NCI-H748 (cell line): ENCODE data around the gene GPR151.

ENCODE experiments used
- DNase-seq: peaks from one replicate; lab custom pipeline; 2025; ENCODE audit not compliant: unreplicated experiment; lab: John Stamatoyannopoulos, UW

GPR151 gene

DNA sequence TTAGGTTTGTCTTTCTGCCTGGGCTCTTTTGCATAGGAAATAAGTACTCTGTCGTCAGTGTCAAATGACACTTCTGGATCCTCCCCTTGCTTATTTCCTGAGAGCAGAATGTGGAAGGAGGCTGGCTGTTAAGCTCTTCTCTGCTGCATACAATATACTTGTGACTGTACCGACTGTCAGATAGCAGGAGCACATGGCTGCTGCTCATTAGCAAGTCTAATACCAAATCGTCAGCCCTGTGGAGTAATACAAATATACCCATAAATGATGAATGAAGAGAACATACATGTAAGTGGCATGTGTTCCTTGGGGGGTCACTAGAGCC, at the start of gene GPR151:
Gene GPR151 (minus strand): TSS at position 40 of the 325 bp plus-strand sequence. CDS start 77 bp downstream, outside the sequence.
- no peak for DNase-seq

DNA sequence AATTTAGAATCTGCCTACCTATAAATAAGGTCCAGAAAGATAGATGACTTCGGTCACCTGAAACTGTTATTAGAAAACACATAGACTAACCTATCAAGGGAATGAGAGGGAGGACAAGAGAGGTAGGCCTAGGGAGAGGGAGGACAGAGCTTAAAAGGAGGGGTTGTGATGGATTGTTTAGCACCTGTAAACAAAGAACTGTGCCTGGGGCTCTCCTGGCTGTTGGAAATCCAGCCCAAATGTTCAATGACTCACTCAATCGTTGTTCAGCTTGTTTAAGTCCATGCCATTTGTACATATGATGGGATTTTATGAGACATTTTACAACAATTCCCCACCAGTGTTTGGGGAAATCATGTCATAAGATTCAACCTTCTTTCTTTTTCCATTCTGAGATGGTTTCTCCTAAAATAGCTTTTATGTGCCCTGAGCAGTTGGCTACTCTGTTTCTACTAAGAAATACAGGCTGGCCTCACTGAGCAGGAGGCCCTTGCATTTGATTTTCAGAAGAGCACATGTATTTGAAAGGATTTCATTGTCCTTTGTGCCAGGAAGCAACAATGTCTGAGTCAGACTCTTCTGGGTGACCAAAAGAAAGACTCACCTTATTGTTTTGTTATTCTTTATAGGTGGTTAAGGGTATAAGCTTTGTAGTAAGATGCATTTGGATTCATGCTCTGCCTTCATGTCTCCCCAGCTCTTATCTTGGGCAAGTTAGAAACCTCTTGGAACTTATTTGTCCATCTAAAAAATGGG, 48.2 kb upstream of the GPR151 start:
- DNase-seq, result no peak

DNA sequence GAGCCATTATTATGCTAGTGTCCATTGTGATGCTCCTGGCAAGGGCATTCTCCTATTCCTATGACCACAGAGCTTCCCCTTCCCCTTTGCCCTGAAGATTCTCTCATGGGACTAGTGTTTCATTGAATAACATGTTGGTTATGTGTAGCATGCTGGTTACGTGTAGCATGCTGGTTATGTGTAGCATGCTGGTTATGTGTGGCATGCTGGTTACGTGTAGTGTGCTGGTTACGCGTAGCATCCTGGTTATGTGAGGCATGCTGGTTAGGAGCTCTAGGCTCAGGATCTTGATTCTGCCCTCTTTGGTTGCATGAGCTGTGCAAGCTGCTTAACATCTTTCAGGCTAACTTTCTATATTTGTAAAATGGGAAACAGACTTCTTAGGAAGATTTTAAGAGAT, 46.5 kb upstream of the GPR151 start:
- no peak for DNase-seq

DNA sequence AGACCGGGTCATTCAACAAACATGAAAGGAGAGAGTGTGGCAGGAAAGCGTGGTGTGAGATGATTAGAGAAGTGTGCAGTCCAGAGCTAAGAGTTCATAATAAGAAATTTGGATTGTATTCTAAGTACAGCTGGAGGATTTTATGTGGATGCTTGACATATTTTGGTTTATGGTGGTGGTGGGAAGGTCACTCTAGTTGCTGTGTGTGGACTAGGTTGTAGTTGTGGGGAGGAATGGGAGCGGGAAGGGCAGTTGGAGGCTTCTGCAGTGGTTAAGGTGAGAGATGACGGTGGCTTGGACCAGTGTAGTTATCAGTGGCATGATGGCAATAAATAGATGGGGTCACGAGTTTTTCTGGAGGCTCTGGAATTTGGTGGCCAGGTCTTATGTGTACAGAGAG, 45.7 kb upstream of the GPR151 start:
- DNase-seq, result no peak

DNA sequence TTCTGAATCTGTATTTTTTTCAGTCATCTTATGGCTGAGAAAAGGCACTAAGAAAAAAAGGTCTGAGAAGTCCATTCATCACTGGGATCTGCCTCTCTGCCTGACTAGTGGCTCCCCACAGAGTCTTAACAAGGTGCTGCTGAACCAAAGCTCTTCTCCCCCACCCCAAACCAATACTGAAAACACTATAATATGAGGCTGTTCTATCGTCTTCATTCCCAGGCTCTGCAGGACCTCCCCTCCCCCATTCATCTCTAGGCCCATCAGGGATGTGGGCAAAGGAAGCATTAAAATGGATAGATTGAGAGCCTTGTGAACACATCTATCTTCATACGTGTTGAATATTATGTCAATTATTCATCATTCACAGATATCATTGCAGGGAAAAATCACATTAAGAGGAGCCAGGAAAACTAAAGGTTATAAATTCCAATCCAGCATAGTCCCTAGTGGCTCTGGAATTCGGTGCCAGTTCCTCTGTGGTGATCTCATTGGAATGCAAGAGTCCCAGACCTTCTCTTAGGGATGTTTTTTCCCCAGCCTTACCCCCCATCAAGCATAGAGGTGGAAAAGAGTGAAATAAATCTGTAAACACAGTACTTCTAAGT, 44.3 kb upstream of the GPR151 start:
- DNase-seq, result no peak

DNA sequence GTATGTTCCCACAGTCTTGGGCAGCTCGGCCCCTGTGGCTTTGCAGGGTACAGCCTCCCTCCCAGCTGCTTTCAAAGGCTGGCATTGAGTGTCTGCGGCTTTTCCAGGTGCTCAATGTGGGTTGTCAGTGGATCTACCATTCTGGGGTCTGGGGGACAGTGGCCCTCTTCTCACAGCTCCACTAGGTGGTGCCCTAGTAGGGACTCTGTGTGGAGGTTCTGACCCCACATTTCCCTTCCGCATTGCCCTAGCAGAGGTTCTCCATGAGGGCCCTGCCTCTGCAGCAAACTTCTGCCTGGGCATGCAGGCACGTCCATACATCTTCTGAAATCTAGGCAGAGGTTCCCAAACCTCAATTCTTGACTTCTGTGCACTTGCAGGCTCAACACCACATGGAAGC, 40.9 kb upstream of the GPR151 start:
- peak; percentile 11 for DNase-seq

DNA sequence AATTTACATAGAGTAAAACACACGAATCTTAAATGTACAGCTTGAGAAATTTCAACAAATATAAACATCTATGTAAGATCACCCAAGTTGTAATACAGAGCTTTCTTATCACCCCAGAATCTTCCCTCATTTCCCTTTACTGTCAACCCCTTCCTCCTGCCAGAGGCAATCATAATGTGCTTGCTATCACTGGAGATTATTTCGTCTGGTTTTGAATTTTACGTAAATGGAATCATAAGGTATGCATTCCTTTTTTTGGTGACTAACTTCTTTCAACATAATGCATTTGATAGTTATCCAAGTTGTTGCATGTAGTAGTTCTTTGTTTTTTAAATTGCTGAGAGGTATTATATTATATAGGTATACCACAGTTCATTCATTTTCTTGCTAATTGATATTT, 37.5 kb upstream of the GPR151 start:
- DNase-seq, result no peak

DNA sequence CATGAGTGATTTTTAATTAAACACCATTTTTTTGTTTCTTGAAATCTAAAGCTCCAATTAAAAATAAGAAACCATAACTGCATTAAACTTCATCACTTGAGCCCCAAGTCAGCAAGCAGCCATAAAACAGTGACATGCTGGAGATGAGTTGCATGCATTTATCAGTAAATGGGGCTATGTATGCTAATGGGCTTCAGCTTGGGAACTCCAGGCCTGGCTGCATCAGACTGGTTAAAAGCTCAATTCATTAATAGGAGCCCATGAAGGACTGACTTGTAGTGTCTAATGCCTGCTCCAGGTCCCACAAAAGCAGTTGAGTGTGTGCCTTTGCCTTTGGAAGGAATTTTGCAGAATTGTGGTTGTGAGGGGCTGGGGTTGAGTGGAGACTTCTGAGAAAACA, 33.6 kb upstream of the GPR151 start:
- DNase-seq, result no peak

DNA sequence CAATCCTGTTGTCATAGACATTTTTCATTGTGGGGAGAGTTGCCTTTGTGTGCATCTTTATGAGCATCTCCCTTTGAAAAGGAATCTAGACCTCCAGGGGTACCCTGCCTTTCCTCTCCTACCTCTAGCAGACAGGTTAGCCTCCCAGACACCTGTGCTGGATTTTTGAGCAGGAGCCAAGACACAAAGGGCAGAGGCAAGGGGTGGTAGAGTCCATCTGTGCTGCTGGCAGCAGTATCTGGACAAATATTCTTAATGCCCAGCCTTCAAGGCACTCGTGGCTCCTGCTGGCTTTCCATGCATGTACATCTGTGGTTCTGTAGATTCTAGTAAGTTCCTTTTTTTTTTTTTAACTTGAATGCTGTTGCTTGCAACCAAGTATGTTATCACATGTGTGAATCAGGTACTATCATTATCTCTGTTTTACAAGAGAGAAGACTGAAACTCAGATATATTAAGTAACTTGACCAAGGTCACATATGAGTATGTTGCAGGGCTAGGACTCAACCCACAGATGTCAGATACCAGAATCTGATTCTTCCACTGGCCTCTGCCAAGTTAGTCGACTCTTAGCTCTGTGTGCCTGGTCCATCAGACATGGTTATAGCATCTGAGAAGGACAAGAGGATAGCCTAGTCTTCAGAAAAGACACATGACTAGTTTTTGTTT, 32.9 kb upstream of the GPR151 start:
- no peak for DNase-seq

DNA sequence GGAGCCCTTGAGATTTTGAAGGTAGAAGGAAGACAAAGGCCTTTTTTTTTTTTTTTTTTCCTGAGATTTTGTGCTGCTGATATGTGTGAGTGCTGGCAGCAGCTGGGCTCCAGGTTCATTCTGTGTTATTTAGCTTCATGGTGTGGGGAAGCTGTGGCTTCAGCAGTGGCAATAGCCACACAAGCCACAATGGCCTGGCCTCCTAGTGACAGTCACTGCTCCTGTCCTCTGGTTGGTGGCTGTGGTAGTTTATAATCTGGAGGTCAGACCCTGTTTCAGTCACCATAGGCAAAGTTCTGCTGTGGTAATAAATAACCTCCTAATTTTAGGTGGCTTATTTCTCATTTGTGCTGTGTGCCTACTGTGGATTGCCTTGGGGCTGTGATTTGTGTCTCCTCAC, 28.2 kb upstream of the GPR151 start:
- no peak for DNase-seq

DNA sequence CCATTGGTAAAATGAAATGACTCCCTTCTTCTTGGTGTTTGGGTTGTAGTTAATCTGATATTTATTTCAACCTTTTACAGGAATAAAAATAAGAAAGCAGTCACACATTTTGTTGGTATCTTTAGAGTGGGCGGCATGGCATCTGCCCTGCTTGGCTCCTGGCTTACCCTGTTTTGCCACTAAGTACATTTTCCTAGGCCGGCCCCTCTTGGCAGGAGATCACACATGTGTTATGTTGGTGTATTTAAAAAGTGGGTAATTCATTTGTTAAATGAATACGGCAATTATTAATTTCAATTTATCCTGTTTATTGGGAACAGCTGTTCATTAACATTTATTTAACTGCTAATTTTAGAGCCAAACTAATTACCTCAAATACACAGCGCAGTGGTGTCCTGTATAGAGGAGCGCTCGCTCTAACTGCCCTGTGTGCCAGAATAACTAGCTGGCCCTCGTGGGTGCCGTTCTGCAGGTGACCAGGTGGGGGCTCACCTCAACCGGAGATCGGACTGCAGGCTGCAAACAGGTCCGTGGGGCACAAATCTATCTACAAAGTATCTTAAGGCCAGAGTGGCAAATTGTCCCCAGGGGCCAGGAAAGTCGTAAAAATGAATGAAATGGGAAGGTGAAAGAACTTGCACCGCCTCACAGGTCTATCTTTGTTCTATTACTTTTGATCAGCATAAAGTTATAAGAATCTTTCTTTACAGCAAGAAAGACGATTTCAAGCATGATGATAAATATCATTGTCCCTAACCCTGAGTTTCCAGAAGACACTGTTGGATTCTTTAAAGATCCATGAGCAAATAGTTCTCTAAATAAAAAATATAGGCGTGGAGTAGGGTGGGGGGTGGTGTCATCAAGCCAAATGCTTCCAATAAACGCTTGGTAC, 26.2 kb upstream of the GPR151 start:
- DNase-seq, result peak; percentile 80

DNA sequence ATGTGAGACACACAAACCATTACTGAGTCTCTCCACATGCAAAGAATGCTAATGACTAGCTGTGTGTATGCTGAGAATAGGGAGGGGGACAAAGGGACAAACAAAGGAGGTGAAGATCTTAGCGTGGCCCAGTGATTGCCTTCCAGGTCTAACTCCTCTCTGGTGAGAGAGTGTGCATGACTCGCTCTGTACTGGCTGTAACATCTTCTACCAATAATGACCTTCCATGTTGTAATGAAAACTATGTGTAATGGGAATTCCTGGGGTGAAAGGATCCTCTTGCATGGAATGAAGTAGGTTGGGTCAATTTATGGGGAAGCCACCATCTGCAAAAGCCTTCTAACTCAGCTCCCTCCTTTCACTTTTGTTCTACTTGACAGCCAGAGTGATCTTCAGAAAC, 24.4 kb upstream of the GPR151 start:
- no peak for DNase-seq

DNA sequence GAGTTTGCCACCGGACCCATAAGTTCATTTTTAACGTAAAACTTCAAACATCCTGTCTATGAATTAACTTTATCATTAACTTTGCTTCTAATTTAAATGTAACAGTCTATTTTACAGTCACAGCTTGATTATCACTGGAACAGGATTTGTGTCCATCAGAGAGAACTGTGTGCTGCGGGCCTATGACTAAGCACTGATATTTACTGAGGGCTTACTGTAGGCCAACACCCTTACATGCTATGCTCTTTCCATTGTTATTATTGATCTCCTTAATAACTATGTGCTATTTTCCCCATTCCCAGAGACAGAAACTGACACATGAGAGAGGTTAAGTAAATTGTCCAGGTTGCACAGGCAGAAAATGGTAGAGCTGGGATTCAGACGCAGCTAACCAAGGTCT, 24.0 kb upstream of the GPR151 start:
- no peak for DNase-seq

DNA sequence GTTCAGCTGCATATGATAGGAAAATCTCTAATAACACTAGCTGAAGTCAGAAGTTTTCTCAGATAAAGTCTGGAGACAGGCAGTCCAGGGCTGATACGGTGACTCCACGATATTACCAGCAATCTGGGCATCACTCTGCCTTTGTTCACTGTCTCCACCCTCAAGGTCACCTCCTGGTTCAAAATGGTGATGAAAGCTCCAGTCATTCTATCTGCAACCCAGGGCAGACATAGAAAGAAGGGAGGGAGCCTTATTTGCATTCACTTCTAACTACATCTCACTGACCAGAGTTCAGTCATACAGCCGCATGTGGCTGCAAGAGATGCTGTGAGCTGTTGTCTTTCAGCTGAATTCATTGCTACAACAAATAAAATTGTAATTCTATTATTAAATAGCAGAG, 22.4 kb upstream of the GPR151 start:
- DNase-seq, result no peak

DNA sequence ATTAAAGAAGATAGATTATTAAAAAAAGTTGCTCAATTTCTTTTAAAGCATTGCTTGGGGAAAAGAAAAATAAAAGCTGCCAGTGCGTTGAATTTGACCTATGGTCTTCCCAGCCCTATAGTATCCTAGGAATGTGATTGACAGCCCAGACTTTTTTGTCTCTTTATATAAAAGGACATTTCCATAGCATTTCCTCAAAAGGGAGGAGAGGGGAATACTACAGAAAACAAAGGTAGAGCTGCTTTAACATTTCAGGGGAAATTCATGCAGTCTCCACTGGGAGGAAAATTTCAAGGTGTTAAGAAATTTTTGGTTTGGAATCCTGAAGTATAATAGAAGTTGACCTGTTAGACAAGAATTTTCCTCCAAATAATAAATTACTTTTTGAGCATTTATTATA, 17.9 kb upstream of the GPR151 start:
- no peak for DNase-seq

DNA sequence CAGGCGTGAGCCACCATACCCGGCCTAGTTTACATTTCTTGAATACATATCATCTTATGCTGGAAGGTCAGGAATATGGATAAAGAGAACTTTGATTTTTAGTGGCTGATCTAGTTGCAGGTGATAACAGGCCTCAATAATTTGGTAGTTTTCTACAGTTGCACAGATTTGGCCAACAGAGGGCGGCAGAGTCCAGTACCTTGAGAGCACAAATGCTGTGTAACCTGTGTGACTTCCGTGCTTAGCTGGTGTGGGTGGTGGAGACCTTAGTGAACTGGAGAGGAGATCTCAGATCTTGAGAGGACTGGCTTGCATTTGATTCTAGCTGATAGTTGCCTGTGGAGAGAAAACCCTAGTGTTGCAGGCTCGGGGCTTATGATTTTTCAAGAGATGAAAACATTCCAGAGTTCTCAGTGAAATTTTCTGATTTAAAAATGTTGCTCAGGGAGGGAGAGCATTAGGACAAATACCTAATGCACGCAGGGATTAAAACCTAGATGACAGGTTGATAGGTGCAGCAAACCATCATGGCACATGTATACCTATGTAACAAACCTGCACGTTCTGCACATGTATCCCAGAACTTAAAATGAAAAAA, 17.4 kb upstream of the GPR151 start:
- DNase-seq, result peak; percentile 79

DNA sequence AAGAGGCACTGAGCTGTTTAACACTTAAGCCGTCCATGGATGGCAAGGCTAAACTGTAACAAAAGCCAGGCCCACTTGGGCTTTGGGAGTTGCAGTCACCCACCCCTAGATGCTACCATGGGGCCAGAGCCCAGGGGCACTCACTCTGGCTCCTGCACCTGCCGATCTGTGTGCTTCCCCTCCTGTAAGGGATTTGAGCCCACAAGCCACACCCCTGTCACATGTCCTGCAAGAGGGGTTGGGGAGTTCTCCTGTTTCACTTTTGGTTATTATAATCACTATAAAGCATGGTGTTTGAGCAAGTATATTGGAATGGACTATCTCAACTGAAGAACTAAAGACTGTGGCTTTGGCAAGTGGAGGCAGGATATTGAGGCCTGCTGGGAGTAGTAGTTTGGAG, 14.0 kb upstream of the GPR151 start:
- DNase-seq, result no peak

DNA sequence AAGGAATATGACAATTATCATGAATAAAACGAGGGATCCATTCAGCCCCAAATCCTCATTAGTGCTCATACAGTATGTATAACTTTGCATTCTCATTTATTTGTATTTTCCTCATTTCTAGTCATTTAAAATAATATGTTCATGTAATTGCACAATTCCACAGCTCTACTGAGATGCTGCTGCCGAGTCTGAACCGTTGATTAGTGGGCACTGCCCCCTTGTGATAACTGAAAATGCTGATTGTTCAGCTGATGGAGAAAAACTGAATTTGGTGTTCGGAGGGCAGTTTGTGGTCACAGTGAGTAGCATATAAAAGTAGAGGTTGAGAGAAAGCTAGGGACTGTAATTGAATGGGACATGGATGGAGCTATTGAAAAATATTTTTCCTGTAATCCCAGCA, 12.2 kb upstream of the GPR151 start:
- DNase-seq, result no peak

DNA sequence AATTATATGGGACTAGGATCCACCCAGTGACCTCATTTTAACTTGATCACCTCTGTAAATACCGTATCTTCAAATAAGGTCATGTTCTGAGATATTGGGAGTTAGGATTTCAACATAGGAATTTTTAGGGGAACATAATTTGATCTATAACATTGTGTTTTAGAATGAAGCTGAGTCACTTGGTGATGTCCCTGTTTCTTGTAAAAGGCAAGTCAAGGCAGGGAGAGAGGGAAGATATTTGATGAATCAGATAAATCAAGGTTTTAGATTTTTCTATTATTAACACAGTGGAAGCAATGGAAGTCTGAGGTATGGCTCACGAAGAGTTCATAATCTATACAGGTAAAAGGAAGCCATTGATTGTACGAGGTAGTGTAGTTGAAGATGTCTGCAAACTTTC, 11.8 kb upstream of the GPR151 start:
- DNase-seq, result no peak

DNA sequence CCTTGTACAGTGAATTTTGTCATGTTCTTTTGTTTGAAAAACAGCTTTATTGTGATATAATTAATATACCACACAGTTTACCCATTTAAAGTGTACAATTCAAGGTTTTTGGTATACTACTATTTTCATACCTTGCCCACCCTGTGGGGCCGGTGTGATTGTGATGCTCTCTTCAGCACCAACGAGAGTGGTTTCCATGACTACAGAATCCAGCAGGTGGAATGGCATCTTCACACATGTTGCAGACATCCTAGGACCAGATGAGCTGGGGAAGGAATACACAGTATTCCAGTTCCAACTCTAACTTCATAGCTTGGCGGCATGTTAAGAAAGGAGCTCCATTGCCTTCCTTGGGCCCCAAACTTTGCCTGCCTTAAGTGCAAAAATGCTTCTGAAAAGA, 7.7 kb upstream of the GPR151 start:
- peak; percentile 46 for DNase-seq

DNA sequence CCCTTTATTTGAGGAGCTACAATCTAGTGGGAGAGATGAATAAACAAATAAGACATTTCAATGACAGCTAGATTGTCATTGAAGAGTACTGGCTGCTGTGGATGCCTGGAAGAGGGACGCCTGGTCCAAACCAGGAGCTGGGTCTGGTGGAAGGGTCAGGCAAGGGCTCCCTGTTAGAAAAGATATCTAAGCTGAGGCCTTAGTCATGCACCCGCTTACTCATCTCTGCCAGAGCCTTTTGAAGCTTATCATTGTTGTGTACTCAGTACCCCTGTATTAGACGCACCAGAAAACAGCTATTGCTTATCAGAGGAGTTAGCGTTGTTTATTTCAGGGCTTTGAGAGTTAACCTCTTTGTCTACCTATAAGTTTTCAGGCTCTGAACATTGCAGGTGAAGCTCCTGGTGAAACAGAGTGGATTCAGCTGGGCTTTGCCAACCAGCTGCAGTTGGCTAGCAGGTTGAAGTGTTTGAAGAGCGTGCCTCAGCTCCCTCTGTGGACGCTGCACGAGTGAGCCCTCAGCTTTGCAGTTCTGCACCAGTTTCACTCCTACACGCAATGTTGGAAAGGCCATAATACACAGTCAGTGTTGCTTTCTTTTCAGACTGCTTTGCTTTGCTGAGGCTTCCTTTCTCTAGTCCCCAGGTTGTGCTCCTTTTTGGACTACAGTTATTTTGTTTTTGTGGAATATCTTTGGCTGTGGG, 5.6 kb upstream of the GPR151 start:
- DNase-seq, result no peak
